NCI-H1105 treated with DMSO at 0.1 percent for 48 hours (cell line): ENCODE results near the gene POLR2H.

ENCODE experiments used
- DNase-seq: peaks from one replicate; lab custom pipeline; 2025; lab: John Stamatoyannopoulos, UW

Gene POLR2H

GRCh38 chr3:184371570-184372018, 10.1 kb downstream of the POLR2H start:
- peak; percentile 94 for DNase-seq

- no peak for DNase-seq
Observed at GRCh38 chr3:184372296-184372821, 10.8 kb downstream of the POLR2H start.

DNA sequence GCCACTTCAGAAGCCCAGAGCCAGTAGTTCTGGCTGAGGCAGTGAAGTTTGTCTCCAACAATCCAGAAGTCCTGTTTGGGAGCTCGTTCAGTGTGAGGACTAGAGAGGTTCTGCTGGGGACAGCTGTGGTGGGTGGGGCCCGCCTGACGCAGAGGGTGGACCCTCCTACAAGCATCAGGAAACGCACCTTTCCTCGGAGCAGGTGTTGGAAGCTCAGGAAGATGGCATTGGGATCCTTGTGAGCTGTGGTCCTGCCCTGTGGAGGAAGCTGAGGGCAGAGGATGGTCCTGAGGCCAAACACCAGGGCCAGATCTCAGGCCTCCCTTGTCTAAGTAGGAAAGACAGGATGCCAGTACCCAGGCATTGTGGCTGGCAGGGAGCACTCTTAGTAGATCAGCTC, 11.4 kb downstream of the POLR2H start:
- no peak for DNase-seq

DNA sequence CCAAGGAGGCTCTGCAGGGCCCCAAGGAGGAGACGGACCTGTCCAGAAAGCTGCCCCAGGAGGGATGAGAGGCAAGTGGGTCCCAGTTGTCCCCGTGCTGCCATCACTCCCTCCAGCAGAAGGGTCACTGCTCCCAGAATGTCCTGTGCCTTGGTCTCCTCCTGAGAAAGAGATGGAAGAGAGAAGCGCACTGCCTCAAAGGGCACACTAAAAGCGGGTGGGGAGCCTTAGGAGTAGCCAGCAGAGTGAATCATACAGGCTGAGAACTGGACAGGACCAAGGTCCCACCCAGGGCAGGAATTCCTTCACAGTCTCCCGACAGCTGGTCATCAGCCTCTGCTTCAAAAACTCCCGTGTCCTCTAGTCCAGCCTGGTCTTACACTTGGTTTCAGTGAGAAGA, 11.9 kb downstream of the POLR2H start:
- DNase-seq: no peak

DNA sequence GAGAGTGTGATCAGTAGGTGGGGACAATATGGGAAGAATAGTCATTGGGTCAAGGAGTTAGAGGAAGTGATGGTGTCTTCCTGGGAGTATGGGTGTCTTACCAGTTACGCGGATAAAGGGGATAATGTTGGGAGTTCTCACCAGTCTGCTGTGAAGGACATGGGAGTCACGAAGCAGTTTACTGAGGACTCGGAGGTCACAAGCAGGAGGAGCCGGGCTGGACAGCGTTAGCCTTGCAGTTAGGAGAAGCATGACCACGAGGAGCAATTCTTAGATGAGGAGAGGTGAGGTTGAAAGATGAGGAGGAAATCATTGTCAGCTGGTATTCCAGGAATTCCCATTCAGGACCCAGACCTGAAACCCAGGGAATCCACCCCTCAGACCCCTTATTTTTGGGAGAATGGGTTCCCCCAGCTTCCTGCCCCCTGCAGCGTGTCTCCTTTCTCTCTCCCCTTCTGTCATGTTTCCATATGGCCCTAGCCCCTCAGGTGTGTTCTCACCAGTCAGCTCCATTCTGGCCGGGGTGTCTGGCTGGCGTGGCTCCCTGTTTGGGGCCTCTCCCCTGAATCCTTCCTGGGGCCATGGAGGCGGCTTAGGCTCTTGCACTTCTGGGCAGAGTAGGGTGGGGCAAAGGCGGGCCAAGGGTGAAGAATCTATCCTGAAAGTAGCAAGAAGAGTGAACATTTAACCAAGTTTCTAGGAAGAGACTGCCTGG, 14.4 kb downstream of the POLR2H start:
- no peak for DNase-seq

DNA sequence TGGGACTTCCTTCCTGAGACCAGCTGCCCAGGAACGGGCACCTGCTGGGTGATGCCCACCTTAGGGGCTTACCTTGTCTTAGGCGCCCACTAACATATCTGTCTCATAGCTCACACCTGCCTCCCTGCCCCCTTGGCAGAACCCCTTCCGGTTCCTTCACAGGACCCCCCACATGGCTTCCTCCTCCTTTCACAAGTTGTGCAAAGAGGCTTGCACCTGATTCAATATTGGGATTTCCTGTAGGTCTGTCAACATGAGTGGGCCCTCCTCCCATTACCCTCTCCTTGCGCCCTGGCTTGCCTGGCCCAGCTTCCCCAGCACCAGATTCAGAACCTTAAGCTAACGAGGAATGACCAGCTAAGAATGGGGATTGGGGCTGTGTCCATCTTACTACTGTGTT, 15.9 kb downstream of the POLR2H start:
- no peak for DNase-seq

GRCh38 chr3:184377882-184378445, 16.5 kb downstream of the POLR2H start, which contains the start of gene THPO:
Gene THPO, minus strand, starts transcription at chr3:184378207. Its CDS starts 1,948 bp downstream, at chr3:184376259.
- DNase-seq: no peak

GRCh38 chr3:184378651-184379357, 17.3 kb downstream of the POLR2H start:
- no peak for DNase-seq

GRCh38 chr3:184379358-184380184, 18.1 kb downstream of the POLR2H start, which contains the start of gene CHRD:
Gene CHRD, plus strand, starts transcription at chr3:184380054. Its CDS starts 265 bp downstream, at chr3:184380319.
- DNase-seq: no peak

- peak; percentile 3 for DNase-seq
Observed at GRCh38 chr3:184380185-184380626, 18.7 kb downstream of the POLR2H start.

DNA sequence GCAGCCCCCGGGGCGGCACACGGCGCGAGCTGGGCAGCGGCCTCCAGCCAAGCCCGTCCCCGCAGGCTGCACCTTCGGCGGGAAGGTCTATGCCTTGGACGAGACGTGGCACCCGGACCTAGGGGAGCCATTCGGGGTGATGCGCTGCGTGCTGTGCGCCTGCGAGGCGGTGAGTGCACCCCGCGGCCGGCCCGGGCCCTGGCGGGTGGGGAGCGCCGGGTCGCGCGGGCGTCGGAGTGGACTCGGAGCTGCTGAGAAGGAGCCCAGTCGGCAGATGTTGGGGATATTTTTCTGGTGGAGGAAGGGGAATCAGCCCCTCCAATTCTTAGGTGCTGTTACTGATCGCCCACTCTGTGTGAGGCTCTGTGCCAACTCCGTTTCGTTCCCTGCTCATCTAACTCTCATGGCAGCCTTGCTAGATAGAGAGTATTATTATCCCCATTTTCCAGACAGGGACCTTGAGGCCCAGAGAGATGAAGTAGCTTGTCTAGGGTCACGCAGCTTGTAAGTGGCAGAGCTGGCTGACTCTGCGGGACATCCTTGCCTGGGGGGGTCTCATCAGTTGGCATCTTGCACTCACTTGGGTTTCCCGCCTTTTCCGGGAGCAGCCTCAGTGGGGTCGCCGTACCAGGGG, 19.2 kb downstream of the POLR2H start:
- DNase-seq: no peak

DNA sequence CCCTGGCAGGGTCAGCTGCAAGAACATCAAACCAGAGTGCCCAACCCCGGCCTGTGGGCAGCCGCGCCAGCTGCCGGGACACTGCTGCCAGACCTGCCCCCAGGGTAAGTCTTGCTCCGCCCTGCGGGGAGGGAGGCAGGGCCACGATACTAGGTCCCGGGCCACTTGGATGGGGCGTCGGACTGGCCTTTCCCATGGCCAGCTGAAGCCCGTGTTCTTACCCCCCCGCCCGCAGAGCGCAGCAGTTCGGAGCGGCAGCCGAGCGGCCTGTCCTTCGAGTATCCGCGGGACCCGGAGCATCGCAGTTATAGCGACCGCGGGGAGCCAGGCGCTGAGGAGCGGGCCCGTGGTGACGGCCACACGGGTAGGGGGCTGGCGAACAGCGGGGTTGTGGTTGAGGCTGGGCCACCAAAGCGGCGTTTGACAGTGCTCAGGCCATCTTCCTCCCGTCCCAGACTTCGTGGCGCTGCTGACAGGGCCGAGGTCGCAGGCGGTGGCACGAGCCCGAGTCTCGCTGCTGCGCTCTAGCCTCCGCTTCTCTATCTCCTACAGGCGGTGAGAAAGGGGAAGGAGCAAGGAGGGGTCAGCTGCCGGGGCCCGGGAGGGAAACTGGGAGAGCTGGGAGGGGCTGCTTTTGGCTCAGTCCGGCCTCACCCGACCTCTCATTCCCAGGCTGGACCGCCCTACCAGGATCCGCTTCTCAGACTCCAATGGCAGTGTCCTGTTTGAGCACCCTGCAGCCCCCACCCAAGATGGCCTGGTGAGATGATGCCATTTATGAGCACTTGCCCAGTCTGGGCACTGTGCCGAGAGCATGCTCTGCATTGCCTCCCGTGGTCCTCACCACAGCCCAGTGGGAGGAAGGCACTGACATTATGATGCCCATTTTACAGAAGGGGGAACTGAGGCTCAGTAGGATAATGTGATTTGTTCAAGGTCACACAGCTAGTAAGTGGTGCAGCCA, 20.0 kb downstream of the POLR2H start:
- no peak for DNase-seq

- DNase-seq: no peak
Observed at GRCh38 chr3:184382326-184383032, 21.0 kb downstream of the POLR2H start.

DNA sequence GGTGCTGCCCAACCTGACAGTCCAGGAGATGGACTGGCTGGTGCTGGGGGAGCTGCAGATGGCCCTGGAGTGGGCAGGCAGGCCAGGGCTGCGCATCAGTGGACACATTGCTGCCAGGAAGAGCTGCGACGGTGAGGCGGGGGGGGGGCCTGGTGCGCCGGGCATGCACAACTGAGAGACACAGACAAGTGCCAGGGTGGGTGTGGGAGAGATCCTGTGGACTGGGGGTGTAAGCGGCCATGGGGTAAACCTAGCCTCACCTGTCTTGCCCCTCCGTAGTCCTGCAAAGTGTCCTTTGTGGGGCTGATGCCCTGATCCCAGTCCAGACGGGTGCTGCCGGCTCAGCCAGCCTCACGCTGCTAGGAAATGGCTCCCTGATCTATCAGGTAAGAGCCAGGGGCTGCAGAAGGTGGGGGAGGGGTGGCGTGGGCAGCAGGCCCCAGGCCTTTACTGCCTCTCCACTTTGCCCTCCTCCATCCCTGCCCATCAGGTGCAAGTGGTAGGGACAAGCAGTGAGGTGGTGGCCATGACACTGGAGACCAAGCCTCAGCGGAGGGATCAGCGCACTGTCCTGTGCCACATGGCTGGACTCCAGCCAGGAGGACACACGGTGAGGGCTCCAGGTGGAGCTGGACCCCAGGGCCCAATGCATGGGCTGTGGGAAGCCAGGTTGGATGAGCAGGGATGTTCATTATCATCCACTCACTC, 21.7 kb downstream of the POLR2H start:
- no peak for DNase-seq

- DNase-seq: no peak
Observed at GRCh38 chr3:184384342-184384741, 22.8 kb downstream of the POLR2H start.

DNA sequence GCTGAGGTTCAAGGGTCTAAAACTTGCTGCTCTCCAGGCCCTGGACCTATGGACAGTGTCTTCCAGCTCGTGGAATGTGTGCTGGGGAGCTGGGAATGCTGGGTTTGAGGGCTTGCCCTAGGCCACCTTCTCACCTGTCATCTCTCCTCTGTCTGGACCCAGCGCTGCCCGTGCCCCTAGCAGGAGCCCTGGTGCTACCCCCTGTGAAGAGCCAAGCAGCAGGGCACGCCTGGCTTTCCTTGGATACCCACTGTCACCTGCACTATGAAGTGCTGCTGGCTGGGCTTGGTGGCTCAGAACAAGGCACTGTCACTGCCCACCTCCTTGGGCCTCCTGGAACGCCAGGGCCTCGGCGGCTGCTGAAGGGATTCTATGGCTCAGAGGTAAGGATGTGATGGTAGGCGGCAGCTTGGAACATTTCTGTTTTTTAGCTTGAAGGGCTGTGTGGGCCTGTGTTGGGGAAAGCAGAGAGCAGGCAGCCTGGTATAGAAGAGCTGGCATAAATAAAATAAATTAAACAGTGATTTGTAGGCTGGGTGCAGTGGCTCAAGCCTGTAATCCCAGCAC, 23.4 kb downstream of the POLR2H start:
- no peak for DNase-seq

GRCh38 chr3:184386047-184386806, 24.7 kb downstream of the POLR2H start:
- no peak for DNase-seq
